ENCODE results near the gene HLCS. TPM values are rescaled to one million over a fixed set of nuclear protein-coding genes. Genes with fewer than 3 reads are reported as not detected.

Gene HLCS
- total and polyA plus RNA-seq, 10 of the 15 experiments (the other 5 are each of a cell fraction or from before 2014, with no cell fraction given): 1.5 to 12.7 (median 9.6) TPM

GRCh38 chr21:36852864-36853263 is 113.6 kb downstream of the HLCS start (continued):
- TF ChIP-seq TCF3 (IDR thresholded peaks at IDR 0.05; ENCODE audit: borderline replicate concordance, insufficient read depth, low read depth, low read length): no peak
- no peak for TF ChIP-seq SREBF1 (IDR thresholded peaks at IDR 0.05; ENCODE audit: low read length)
- TF ChIP-seq SUPT20H (IDR thresholded peaks at IDR 0.05; ENCODE audit: borderline replicate concordance, control insufficient read depth, low read depth, low read length): no peak
- TF ChIP-seq MEF2A (IDR thresholded peaks at IDR 0.05; ENCODE audit: insufficient read depth, low read depth, low read length): no peak

DNA sequence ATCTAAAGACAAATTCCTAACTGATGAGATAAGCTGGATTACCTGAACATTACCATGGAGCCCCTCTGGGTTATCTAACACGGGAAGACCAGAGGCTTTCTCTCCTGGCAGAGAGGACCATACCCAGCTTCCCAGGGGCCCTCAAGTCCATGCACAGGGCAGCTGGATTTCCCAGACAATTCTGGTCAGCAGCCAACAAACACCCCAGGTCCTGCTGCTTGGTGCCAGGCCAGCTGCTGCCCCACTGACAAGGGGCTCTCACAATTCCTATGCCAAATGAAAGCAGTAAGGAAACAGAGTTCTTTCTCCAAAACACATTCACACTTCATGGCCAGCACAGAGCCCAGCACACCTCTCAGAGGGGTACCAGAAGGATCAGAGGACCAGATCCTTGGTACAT is 114.2 kb downstream of the HLCS start:
- no TSS peak for BruUV-seq (replicated peaks)

More for the DNA sequence above, 114.2 kb downstream of the HLCS start:
- RAD21 ChIA-PET (ENCODE audit: unreplicated experiment): no interaction called here
- POLR2A ChIA-PET: no interaction called here
- no peaks in the 10 kb centered on the region for H3K79me2 ChIP-seq (ENCODE audit: control insufficient read depth, insufficient read depth, low read length)
- no peak overlapping the region for H3K9ac ChIP-seq (ENCODE audit: control insufficient read depth, insufficient read depth, low read length)
- no peaks in the 10 kb centered on the region for H3K27me3 ChIP-seq (replicated peaks in 1 of 2; ENCODE audit: control insufficient read depth in 2 of 2, insufficient read depth in 2 of 2, low read length in 1 of 2)
- no peak overlapping the region for H3K4me2 ChIP-seq (ENCODE audit: control insufficient read depth, insufficient read depth)
- no peaks in the 10 kb centered on the region for H3K9me3 ChIP-seq (replicated peaks; ENCODE audit: control insufficient read depth, insufficient read depth, low read length)
- FAIRE-seq: no peak
- intact Hi-C loops (cut with micrococcal nuclease; ENCODE audit: unreplicated experiment) (loop anchor here (5.0 kb wide), 1 partner anchor 220 kb away; no protein-coding TSS in a partner anchor), in situ Hi-C loops (cut with MboI) (no loop called here)
- CTCF ChIA-PET: no interaction called here
- no peaks in the 10 kb centered on the region for H4K20me1 ChIP-seq (ENCODE audit: control insufficient read depth, insufficient read depth)
- SMC1A ChIA-PET (ENCODE audit: uncharacterized antibody, unreplicated experiment): interaction anchor here (1.0 kb wide), 1 partner anchor 221 kb away, joined by 4 read pairs; no protein-coding TSS in a partner anchor
- H3K4me1 ChIP-seq (ENCODE audit: control insufficient read depth, insufficient read depth, low read length): no peaks in the 10 kb centered on the region
- no peak for ATAC-seq
- DNase-seq (ENCODE audit: low read depth, low spot score): no peak
- no peaks in the 10 kb centered on the region for H3K36me3 ChIP-seq (ENCODE audit: control insufficient read depth in 2 of 2, insufficient read depth in 2 of 2, low read length in 1 of 2)
- H3K27ac ChIP-seq (ENCODE audit: control insufficient read depth, insufficient read depth): no peak overlapping the region
- no peak overlapping the region for H2AFZ ChIP-seq (ENCODE audit: control insufficient read depth, low read depth, low read length)
- TF ChIP-seq RB1 (IDR thresholded peaks at IDR 0.05; ENCODE audit: borderline replicate concordance) (no peak), MTA3 (IDR thresholded peaks at IDR 0.05; ENCODE audit: borderline replicate concordance, low read length) (no peak), KAT2A (conservative IDR thresholded peaks at IDR 0.05; ENCODE audit: control insufficient read depth, low read depth, low read length) (no peak), ZNF622 (IDR thresholded peaks at IDR 0.05) (no peak), SP1 (IDR thresholded peaks at IDR 0.05; ENCODE audit: low read depth, low read length) (no peak), ESRRA (IDR thresholded peaks at IDR 0.05; ENCODE audit: low read length) (no peak)
- TF ChIP-seq, protein P1, sequence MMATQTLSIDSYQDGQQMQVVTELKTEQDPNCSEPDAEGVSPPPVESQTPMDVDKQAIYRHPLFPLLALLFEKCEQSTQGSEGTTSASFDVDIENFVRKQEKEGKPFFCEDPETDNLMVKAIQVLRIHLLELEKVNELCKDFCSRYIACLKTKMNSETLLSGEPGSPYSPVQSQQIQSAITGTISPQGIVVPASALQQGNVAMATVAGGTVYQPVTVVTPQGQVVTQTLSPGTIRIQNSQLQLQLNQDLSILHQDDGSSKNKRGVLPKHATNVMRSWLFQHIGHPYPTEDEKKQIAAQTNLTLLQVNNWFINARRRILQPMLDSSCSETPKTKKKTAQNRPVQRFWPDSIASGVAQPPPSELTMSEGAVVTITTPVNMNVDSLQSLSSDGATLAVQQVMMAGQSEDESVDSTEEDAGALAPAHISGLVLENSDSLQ (IDR thresholded peaks at IDR 0.05): no peak
- TF ChIP-seq, protein P2, sequence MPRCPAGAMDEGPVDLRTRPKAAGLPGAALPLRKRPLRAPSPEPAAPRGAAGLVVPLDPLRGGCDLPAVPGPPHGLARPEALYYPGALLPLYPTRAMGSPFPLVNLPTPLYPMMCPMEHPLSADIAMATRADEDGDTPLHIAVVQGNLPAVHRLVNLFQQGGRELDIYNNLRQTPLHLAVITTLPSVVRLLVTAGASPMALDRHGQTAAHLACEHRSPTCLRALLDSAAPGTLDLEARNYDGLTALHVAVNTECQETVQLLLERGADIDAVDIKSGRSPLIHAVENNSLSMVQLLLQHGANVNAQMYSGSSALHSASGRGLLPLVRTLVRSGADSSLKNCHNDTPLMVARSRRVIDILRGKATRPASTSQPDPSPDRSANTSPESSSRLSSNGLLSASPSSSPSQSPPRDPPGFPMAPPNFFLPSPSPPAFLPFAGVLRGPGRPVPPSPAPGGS (IDR thresholded peaks at IDR 0.05; ENCODE audit: borderline replicate concordance, insufficient read depth, low read depth, low read length, poor library complexity, severe bottlenecking): no peak
- H3K4me3 ChIP-seq: no peak overlapping the region
- WGBS (ENCODE audit: insufficient coverage, insufficient replicate concordance, low lambda C conversion rate, missing lambda C conversion rate): 6% methylated on average over 1 of the region's 1 CpG

Measured in GM12878 (cell line).